GM21717 (cell line): ENCODE results near the gene SH3RF1.

ENCODE experiments used
- ATAC-seq: cut with Tn5 transposase; IDR thresholded peaks from one replicate; pipeline ENCODE4 v1.9.1; 2021; ENCODE audit warnings: mild to moderate bottlenecking, moderate library complexity; ENCODE audit not compliant: unreplicated experiment

SH3RF1 gene

GRCh38 chr4:169080981-169081380 is 189.8 kb downstream of the SH3RF1 start:
- ATAC-seq: no peak

GRCh38 chr4:169079942-169080827 is 190.6 kb downstream of the SH3RF1 start:
- ATAC-seq: peak; percentile 88

- ATAC-seq: no peak
Measured at GRCh38 chr4:169074117-169074516, 196.6 kb downstream of the SH3RF1 start.

GRCh38 chr4:169071747-169072146 is 199.0 kb downstream of the SH3RF1 start:
- no peak for ATAC-seq

- ATAC-seq: no peak
Measured at GRCh38 chr4:169070895-169071218, 199.9 kb downstream of the SH3RF1 start.

- no peak for ATAC-seq
Measured at GRCh38 chr4:169070071-169070894, 200.5 kb downstream of the SH3RF1 start.

GRCh38 chr4:169068423-169068822 is 202.3 kb downstream of the SH3RF1 start:
- no peak for ATAC-seq

GRCh38 chr4:169066934-169067333 is 203.8 kb downstream of the SH3RF1 start:
- no peak for ATAC-seq

GRCh38 chr4:169064296-169064695 is 206.5 kb downstream of the SH3RF1 start:
- ATAC-seq: no peak

GRCh38 chr4:169063441-169063840 is 207.3 kb downstream of the SH3RF1 start:
- ATAC-seq: no peak

GRCh38 chr4:169062897-169063244 is 207.9 kb downstream of the SH3RF1 start:
- ATAC-seq: no peak

GRCh38 chr4:169061386-169061785 is 209.4 kb downstream of the SH3RF1 start:
- no peak for ATAC-seq

- ATAC-seq: no peak
Measured at GRCh38 chr4:169060391-169061091, 210.2 kb downstream of the SH3RF1 start.

GRCh38 chr4:169059306-169060211 is 211.2 kb downstream of the SH3RF1 start:
- no peak for ATAC-seq

- ATAC-seq: no peak
Measured at GRCh38 chr4:169058312-169058711, 212.4 kb downstream of the SH3RF1 start.

GRCh38 chr4:169054879-169055278 is 215.9 kb downstream of the SH3RF1 start:
- ATAC-seq: peak; percentile 47

GRCh38 chr4:169052594-169052945 is 218.2 kb downstream of the SH3RF1 start:
- ATAC-seq: no peak

GRCh38 chr4:169051761-169052593 is 218.8 kb downstream of the SH3RF1 start:
- no peak for ATAC-seq

- ATAC-seq: no peak
Measured at GRCh38 chr4:169050881-169051760, 219.6 kb downstream of the SH3RF1 start.
